Muscle layer of colon (tissue), 2 donors: ENCODE data around the gene CD28.

Source experiments
- H3K27ac ChIP-seq: one replicate; pipeline ENCODE4 v1.7.0; 2013; ENCODE audit warnings: low read depth, mild to moderate bottlenecking, low read length, moderate library complexity
- H3K27me3 ChIP-seq, 2 donors: one replicate each; pipeline ENCODE4 v1.7.0; 2013; ENCODE audit warnings: low read length in 2 of 2, mild to moderate bottlenecking in 2 of 2; ENCODE audit not compliant: insufficient read depth in 2 of 2, control insufficient read depth in 1 of 2
- H3K36me3 ChIP-seq: one replicate; pipeline ENCODE4 v1.7.0; 2013; ENCODE audit warnings: mild to moderate bottlenecking, low read length; ENCODE audit not compliant: insufficient read depth
- H3K4me1 ChIP-seq: one replicate; pipeline ENCODE4 v1.7.0; 2013; ENCODE audit warnings: mild to moderate bottlenecking, low read length; ENCODE audit not compliant: insufficient read depth
- H3K4me3 ChIP-seq, 2 donors: one replicate each; pipeline ENCODE4 v1.7.0; 2013; ENCODE audit warnings: low read length in 2 of 2, low read depth in 1 of 2, mild to moderate bottlenecking in 1 of 2, moderate library complexity in 1 of 2
- H3K9ac ChIP-seq: one replicate; pipeline ENCODE4 v1.7.0; 2013; ENCODE audit warnings: low read length
- H3K9me3 ChIP-seq: one replicate; pipeline ENCODE4 v1.7.0; 2013; ENCODE audit warnings: mild to moderate bottlenecking, low read length
- donor health status: abdominal sarcoma.
- donor health status: Adenocarcinoma of cecum.

The CD28 gene

GRCh38 chr2:203734276-203734983 is 28.0 kb downstream of the CD28 start:
- H3K36me3 ChIP-seq, result no peaks in the 10 kb centered on the region
- no peak overlapping the region for H3K4me3 ChIP-seq
- H3K9me3 ChIP-seq, result no peaks in the 10 kb centered on the region
- no peak overlapping the region for H3K27ac ChIP-seq
- no peak overlapping the region for H3K9ac ChIP-seq
- no peaks in the 10 kb centered on the region for H3K4me1 ChIP-seq
- no peaks in the 10 kb centered on the region for H3K27me3 ChIP-seq

GRCh38 chr2:203737360-203737759 is 30.9 kb downstream of the CD28 start:
- Histone ChIP-seq H3K27me3 (no peaks in the 10 kb centered on the region), H3K36me3 (no peaks in the 10 kb centered on the region), H3K4me1 (no peaks in the 10 kb centered on the region), H3K9me3 (no peaks in the 10 kb centered on the region), H3K4me3 (no peak overlapping the region), H3K27ac (no peak overlapping the region), H3K9ac (no peak overlapping the region)

DNA sequence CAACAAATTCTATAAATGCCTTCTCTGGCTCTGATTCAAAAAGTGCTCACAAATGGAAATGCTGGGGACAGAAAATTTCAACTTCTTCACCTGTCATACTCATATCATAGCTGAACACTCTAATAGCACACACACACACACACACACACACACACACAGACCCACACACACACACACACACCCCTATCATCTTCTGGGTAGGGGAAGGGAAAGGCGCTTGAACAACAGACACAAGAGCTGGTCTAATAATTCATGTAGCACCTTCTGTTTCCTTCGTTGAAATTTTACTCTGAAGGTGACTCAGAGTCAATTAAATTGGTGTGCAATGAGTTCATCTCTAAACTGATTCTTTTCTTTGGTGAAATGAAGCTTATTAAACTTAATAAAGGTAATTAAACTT is 32.9 kb downstream of the CD28 start:
- Histone ChIP-seq H3K9ac (no peak overlapping the region), H3K4me1 (no peaks in the 10 kb centered on the region), H3K4me3 (no peak overlapping the region), H3K27me3 (no peaks in the 10 kb centered on the region), H3K9me3 (no peaks in the 10 kb centered on the region), H3K27ac (no peak overlapping the region), H3K36me3 (no peaks in the 10 kb centered on the region)

- no peaks in the 10 kb centered on the region for H3K4me1 ChIP-seq
- no peaks in the 10 kb centered on the region for H3K9me3 ChIP-seq
- H3K9ac ChIP-seq, result no peak overlapping the region
- no peak overlapping the region for H3K27ac ChIP-seq
- H3K4me3 ChIP-seq, result no peak overlapping the region
- no peaks in the 10 kb centered on the region for H3K36me3 ChIP-seq
- H3K27me3 ChIP-seq, result no peaks in the 10 kb centered on the region
Observed at GRCh38 chr2:203740871-203741281, 34.4 kb downstream of the CD28 start.

DNA sequence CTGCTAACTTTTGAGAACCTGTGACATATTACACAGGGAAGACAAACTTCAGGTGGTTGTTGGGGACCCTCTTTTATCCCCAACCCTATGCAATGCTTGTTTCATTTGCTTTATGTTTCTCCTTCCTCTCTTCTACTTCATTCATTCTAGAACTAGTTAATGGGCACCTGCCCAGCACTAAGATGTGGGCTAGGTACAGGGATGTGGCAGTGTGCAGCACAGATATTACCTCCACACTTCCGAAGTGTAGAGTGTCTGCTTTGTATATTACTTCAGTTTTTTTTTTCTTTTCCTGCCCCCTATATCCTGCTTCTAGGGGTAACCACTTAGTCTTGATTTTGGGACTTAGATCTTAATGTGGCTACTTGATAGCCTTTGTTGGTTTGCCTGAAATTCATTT is 35.1 kb downstream of the CD28 start:
- Histone ChIP-seq H3K27ac (no peak overlapping the region), H3K27me3 (no peaks in the 10 kb centered on the region), H3K9ac (no peak overlapping the region), H3K4me1 (no peaks in the 10 kb centered on the region), H3K9me3 (no peaks in the 10 kb centered on the region), H3K4me3 (no peak overlapping the region), H3K36me3 (no peaks in the 10 kb centered on the region)

GRCh38 chr2:203743441-203743981 is 37.1 kb downstream of the CD28 start:
- H3K27ac ChIP-seq, result no peak overlapping the region
- H3K27me3 ChIP-seq, result no peaks in the 10 kb centered on the region
- H3K9ac ChIP-seq, result no peak overlapping the region
- H3K9me3 ChIP-seq, result no peaks in the 10 kb centered on the region
- H3K4me3 ChIP-seq, result no peak overlapping the region
- no peaks in the 10 kb centered on the region for H3K36me3 ChIP-seq
- H3K4me1 ChIP-seq, result no peaks in the 10 kb centered on the region

DNA sequence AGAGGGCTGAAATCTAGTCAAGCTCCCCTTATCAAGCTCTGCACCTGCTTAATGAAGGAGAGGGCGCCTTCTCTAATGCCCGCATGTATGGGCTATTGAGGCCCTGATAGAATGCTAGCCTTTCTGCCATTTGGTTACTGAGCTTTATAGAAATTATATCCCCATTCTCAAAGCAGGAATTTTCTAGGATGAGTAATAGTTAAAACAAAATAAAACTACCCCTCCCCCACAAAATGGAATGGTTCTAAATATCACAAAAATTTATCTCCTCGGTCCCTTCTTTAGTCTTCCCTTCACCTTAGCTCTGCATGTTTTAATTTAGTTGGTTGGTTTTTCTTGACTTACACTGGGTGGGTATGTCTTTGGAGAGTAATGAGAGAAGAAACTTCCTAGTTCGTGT is 37.7 kb downstream of the CD28 start:
- Histone ChIP-seq H3K9me3 (no peaks in the 10 kb centered on the region), H3K27me3 (no peaks in the 10 kb centered on the region), H3K4me3 (no peak overlapping the region), H3K4me1 (no peaks in the 10 kb centered on the region), H3K27ac (no peak overlapping the region), H3K9ac (no peak overlapping the region), H3K36me3 (no peaks in the 10 kb centered on the region)

DNA sequence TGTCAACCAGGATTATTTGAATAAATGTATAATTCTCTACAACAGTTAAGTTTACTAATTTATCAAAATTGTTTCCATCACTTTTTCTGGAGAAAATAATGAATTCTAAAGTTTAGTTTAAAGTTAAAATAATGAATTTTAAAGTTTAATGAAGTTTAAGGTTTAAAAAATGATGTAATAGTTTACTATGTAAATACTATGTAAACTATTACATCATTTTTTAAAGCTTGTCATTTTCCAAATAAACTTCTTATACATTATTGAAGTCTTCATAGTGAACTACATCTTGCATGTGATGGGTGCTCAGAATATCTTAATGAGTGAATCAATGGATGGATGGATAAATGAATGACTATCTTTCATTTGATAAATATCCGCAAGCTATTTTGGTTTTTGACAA is 38.8 kb downstream of the CD28 start:
- H3K27ac ChIP-seq, result no peak overlapping the region
- no peaks in the 10 kb centered on the region for H3K36me3 ChIP-seq
- no peaks in the 10 kb centered on the region for H3K27me3 ChIP-seq
- no peaks in the 10 kb centered on the region for H3K4me1 ChIP-seq
- H3K9me3 ChIP-seq, result no peaks in the 10 kb centered on the region
- no peak overlapping the region for H3K4me3 ChIP-seq
- H3K9ac ChIP-seq, result no peak overlapping the region

DNA sequence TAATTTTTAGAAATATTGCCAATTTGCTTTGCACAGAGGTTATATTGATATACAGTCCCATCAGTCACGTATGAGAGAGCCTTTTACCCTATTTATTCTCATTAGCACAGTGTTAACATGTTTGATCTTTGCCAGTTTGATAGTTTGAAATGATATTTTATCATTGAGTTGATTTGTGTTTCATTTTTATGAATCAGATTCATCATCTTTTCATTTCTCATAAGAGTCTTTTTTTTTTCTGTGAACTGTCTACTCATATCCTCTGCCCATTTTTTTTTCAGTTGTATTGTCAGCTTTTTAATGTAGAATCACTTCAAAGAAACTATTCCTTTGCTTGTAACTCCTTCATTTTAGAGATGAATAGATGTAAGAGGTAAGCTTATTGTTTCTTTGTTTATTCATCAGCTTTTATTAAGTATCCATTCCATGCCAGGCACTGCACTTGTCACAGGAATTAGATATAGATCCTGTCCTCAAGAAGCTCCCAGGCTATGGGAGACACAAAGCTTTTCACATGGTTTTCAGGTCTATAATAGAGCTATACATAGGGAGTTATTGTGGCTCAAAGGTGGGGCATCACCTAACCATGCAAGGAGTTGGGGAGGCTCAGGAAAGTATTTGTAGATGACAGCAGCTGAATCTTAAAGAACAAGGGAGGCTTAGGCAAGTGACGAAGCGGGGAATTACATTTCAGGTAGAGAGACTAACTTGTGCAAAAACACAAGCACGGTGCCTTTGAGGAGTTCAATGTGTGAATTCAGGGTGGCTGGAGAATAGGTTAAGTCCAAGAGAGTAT is 42.1 kb downstream of the CD28 start:
- H3K36me3 ChIP-seq, result no peaks in the 10 kb centered on the region
- H3K9ac ChIP-seq, result no peak overlapping the region
- no peaks in the 10 kb centered on the region for H3K4me1 ChIP-seq
- no peak overlapping the region for H3K27ac ChIP-seq
- no peak overlapping the region for H3K4me3 ChIP-seq
- H3K9me3 ChIP-seq, result no peaks in the 10 kb centered on the region
- no peaks in the 10 kb centered on the region for H3K27me3 ChIP-seq

DNA sequence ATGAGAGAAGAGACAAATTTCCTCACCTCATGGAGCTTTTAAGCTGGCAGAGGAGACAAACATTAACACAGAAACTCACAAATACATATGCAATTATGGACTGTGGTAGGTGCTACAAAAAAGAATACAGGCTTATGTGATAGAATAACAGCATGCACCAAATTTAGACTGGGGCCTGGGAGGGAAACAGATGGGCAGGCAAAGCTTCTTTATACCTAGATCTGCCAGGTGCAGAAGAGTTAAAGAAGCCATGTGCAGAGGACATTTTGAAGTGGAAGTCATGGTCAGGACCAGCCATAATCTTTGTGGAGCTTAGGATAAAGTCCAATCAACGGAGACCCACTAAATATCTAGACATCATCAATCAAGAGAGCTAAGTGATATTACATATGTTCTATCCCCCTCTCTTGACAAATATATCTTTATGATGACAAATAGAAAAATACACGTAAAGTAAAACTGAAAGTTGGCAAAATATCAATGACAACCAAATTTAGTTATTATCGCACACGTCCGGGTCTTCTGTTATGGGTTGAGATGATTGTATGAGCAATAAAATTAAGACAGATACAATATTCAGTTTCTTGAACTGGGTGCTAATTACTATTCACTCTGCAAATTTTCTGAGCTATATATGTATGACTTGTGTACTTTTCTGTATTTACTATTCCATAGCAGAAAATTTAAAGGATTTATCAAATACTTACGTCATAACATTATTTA is 44.1 kb downstream of the CD28 start:
- Histone ChIP-seq H3K9me3 (no peaks in the 10 kb centered on the region), H3K27me3 (no peaks in the 10 kb centered on the region), H3K4me3 (no peak overlapping the region), H3K9ac (no peak overlapping the region), H3K27ac (no peak overlapping the region), H3K36me3 (no peaks in the 10 kb centered on the region), H3K4me1 (no peaks in the 10 kb centered on the region)

GRCh38 chr2:203751685-203752271 is 45.3 kb downstream of the CD28 start:
- no peak overlapping the region for H3K4me3 ChIP-seq
- H3K27me3 ChIP-seq, result no peaks in the 10 kb centered on the region
- no peak overlapping the region for H3K27ac ChIP-seq
- H3K4me1 ChIP-seq, result no peaks in the 10 kb centered on the region
- no peaks in the 10 kb centered on the region for H3K9me3 ChIP-seq
- no peak overlapping the region for H3K9ac ChIP-seq
- no peaks in the 10 kb centered on the region for H3K36me3 ChIP-seq
